Right atrium auricular region (tissue), 2 donors: ENCODE data around the gene CRHBP. TPM values are rescaled to one million over a fixed set of nuclear protein-coding genes. Genes with fewer than 3 reads are reported as not detected.

Experiments used
- DNase-seq: peaks from one replicate; pipeline ENCODE4 v3.0.0-alpha.2; 2019; ENCODE audit warnings: low spot score
- H3K27ac ChIP-seq, 2 donors: fragments of 200-600 bp; sonication (generic); 1 replicate in 1 of 2; 2 replicates in 1 of 2; pipeline ENCODE4 v1.5.1; 2016 to 2019
- H3K27me3 ChIP-seq, 2 donors: fragments of 200-600 bp; sonication (generic); one replicate each; pipeline versions ENCODE4 v1.5.1 to v1.6.0; 2017 to 2019
- H3K36me3 ChIP-seq: fragments of 200-600 bp; sonication (generic); one replicate; pipeline ENCODE4 v1.5.1; 2016
- H3K4me1 ChIP-seq, 2 donors: fragments of 200-600 bp; sonication (generic); one replicate each; pipeline versions ENCODE4 v1.5.1 to v1.6.0; 2017 to 2019
- H3K4me3 ChIP-seq, 2 donors: fragments of 200-600 bp; sonication (generic); 1 replicate in 1 of 2; 2 replicates in 1 of 2; pipeline ENCODE4 v1.5.1; 2017 to 2019; ENCODE audit warnings: mild to moderate bottlenecking in 1 of 2, moderate library complexity in 1 of 2
- H3K9me3 ChIP-seq, 2 donors: fragments of 200-600 bp; sonication (generic); one replicate each; pipeline ENCODE4 v1.5.1; 2019
- total RNA-seq, 2 donors: library from RNA; depleted of rRNA; stranded (reverse); fragments of >200 nt; gene quantifications; one replicate each; pipeline ENCODE4 v1.1.0, GENCODE V29; 2016
- TF ChIP-seq, protein P1 (sequence below), 2 donors: fragments of 200-600 bp; sonication (generic); IDR thresholded peaks; one replicate each; pipeline ENCODE4 v1.5.1; 2019; ENCODE audit warnings: antibody characterized with exemption in 2 of 2

The CRHBP gene
- total RNA-seq, 2 donors from 2014 or later: 0.37 to 10.3 TPM

DNA sequence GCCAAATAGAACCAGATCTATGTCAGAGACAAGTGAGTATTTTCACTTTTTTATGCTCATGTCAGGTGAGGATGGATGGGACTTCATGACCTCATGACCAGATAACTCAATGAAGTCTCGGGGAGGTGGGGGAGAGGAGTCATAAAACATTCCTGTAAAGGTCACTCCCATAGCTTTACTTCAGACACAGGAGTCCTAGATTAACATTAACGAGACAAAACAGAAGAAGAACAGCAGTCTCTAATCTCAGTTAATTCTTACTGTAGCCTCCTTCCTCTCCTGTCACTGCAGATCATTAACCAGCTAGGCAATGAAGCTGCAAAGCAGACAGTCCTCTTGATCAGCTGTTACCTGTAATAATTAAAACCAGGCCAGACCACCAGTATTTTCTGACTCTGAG, 11.2 kb downstream of the CRHBP start:
- H3K36me3 ChIP-seq: no peaks in the 10 kb centered on the region

DNA sequence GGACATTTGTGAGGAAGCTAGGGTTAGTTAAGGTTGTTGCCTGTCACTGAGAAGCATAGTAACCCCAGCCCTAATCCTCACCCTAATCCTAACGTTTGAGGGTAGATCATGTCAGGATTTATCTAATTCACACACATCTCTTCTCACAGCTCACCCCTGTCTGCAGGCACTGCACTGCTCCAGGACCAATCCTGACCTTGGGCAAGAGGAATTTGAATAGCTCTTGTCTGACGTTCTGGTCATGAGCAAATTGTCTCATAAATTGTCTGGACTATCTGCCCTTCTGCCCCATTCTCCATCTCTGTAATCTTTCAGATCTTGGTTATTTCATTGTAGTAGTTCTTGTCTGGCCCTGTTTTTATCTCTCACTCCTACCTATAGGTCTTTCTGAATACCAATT, 18.7 kb downstream of the CRHBP start:
- Histone ChIP-seq H3K27ac (no peak overlapping the region), H3K4me1 (no peaks in the 10 kb centered on the region), H3K36me3 (no peaks in the 10 kb centered on the region), H3K27me3 (no peaks in the 10 kb centered on the region), H3K4me3 (no peak overlapping the region), H3K9me3 (no peaks in the 10 kb centered on the region)
- DNase-seq: no peak
- TF ChIP-seq, protein P1, sequence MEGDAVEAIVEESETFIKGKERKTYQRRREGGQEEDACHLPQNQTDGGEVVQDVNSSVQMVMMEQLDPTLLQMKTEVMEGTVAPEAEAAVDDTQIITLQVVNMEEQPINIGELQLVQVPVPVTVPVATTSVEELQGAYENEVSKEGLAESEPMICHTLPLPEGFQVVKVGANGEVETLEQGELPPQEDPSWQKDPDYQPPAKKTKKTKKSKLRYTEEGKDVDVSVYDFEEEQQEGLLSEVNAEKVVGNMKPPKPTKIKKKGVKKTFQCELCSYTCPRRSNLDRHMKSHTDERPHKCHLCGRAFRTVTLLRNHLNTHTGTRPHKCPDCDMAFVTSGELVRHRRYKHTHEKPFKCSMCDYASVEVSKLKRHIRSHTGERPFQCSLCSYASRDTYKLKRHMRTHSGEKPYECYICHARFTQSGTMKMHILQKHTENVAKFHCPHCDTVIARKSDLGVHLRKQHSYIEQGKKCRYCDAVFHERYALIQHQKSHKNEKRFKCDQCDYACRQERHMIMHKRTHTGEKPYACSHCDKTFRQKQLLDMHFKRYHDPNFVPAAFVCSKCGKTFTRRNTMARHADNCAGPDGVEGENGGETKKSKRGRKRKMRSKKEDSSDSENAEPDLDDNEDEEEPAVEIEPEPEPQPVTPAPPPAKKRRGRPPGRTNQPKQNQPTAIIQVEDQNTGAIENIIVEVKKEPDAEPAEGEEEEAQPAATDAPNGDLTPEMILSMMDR (IDR thresholded peaks at IDR 0.05): no peak

More for the DNA sequence above, 11.2 kb downstream of the CRHBP start:
- Histone ChIP-seq H3K9me3 (no peaks in the 10 kb centered on the region), H3K4me1 (no peaks in the 10 kb centered on the region), H3K27me3 (no peaks in the 10 kb centered on the region), H3K4me3 (no peak overlapping the region), H3K27ac (no peak overlapping the region)
- TF ChIP-seq, protein P1 (IDR thresholded peaks at IDR 0.05): no peak
- DNase-seq: no peak

DNA sequence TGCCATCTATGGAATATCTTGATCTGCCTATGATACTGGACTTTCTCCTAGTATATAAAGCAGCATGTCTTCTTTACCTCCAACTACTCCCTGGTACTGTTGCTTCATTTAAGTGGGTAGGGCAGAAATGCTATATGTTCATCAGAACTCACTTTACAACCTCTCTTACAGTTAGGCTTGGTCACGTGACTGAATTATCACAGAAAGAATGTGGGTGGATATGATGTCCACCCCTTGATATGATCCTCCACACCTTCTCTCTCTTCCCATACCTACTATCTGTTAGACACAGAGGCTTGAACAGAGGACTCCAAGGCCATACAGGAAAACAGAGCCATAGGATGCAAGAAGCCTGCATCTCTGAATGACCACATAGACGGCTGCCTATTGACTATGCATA, 19.8 kb downstream of the CRHBP start:
- no peaks in the 10 kb centered on the region for H3K36me3 ChIP-seq
- no peak overlapping the region for H3K27ac ChIP-seq
- H3K27me3 ChIP-seq: no peaks in the 10 kb centered on the region
- no peak overlapping the region for H3K4me3 ChIP-seq
- no peak for DNase-seq
- TF ChIP-seq, protein P1 (IDR thresholded peaks at IDR 0.05): no peak
- no peaks in the 10 kb centered on the region for H3K9me3 ChIP-seq
- no peaks in the 10 kb centered on the region for H3K4me1 ChIP-seq

DNA sequence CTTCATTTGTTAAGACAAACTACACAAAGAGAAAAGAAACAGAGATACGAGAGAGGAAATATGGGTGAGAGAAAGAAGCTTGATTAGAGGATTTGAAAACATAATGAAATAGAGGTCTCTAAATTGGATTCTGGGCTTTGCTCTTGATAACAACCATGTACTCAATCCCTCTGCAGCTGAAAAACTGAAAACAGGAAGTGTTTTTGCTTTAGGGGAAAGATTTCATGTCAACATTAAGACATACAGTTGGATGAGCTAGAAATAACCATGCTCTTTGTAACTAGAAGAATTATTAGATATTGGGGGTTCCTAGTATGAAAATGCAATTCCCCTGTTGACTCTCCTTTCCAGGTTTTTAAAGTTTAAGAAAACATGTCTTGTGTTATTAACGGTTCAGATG, 21.9 kb downstream of the CRHBP start:
- Histone ChIP-seq H3K36me3 (no peaks in the 10 kb centered on the region), H3K4me1 (no peaks in the 10 kb centered on the region), H3K27ac (no peak overlapping the region), H3K4me3 (no peak overlapping the region), H3K9me3 (no peaks in the 10 kb centered on the region), H3K27me3 (no peaks in the 10 kb centered on the region)
- TF ChIP-seq, protein P1 (IDR thresholded peaks at IDR 0.05): no peak
- no peak for DNase-seq

DNA sequence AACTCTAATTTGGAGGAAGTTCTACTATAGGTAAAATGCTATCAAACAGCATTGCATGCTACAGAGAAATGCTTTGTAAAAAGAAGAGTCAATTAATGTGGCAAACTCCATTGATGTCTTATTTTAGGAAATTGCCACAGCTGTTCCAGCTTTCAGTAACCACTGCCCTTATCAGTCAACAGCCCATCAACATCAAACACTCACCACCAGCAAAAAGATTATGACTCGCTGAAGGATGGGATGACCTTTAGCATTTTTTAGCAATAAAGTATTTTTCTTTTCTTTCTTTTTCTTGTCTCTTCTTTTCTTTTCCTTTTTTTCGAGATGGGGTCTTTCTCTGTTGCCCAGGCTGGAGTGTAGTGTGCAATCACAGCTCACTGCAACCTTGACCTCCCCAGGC, 26.0 kb downstream of the CRHBP start:
- Histone ChIP-seq H3K27me3 (no peaks in the 10 kb centered on the region), H3K4me3 (no peak overlapping the region), H3K27ac (no peak overlapping the region), H3K9me3 (no peaks in the 10 kb centered on the region), H3K4me1 (no peaks in the 10 kb centered on the region), H3K36me3 (no peaks in the 10 kb centered on the region)
- TF ChIP-seq, protein P1 (IDR thresholded peaks at IDR 0.05): no peak
- DNase-seq: no peak

DNA sequence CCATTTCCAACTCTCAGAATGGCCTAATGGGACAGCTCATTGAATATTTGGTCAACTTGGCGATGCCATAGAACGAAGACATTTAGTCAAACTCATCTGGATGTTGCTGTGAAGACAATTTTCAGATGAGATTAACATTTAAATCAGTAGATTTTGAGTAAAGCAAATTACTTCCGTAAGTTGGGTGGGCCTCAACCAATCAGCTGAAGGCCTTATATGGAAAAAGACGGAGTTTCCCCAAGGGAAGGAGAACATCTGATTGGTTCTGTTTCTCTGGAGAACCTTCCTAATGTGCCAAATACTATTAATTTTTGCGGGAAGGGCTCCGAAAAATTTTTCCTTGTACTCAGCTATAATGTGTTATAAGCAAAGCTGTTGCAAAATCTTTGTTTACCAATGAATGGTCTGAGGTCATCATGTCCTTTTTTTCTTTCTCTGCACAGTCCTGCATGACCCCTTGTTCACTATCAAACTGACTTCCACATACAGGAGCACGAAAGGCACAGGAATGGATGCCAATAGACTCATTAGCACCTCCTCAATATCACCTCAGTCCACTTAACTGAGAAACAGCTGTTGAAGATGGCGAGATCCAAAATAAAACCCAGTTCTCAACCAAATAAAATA, 27.8 kb downstream of the CRHBP start:
- Histone ChIP-seq H3K27ac (no peak overlapping the region), H3K27me3 (no peaks in the 10 kb centered on the region), H3K4me1 (no peaks in the 10 kb centered on the region), H3K9me3 (no peaks in the 10 kb centered on the region), H3K4me3 (no peak overlapping the region), H3K36me3 (no peaks in the 10 kb centered on the region)
- DNase-seq: no peak
- TF ChIP-seq, protein P1 (IDR thresholded peaks at IDR 0.05): no peak
